ENCODE results near the gene PDAP1. TPM values are rescaled to one million over a fixed set of nuclear protein-coding genes. Genes with fewer than 3 reads are reported as not detected.

The PDAP1 gene
- total and polyA plus RNA-seq, 2 of the 13 experiments (the other 11 are each of a cell fraction or from before 2014, with no cell fraction given), result 13.0 to 100 TPM

DNA sequence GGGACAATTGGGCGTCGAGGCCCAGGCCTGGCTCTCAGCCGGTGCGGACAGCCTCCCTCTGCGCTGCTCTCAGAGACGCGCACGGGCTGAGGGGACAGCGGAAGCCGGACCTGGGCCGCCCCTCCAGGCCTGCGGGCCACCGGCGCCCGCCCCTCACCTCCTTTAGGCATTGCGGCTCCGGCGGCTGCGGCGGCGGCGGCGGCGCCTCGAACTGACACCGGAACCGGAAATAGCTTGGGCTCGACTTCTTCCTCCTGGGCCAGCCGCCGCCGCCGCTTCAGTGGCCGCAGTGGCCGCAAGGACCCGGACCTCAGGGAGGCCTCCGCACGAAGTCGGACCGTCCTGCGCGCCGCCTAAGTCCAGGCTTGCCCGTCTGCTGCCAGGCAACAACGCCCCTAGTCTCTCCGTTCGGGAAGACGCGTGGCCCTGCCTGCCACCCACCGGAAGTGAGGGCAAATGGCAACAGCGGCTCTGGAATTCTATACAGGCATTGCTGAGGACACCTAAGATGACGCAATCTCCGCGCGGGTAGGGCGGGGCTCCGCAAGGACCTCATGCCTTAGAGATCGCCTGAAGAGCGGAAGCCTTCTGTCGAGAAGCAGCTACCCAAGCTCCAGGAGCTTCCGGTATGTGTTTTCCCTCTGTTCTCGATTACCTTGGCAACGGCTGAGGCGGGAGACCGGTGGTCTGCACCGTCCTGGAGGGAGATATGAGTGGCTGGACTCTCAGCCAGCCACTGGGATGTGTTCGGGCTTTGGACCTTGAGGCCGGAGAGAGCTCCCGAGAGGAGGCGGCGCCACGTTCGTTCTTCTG lies at the start of gene PDAP1, which contains the start of gene BUD31 (continued):
- TF ChIP-seq, protein P1, sequence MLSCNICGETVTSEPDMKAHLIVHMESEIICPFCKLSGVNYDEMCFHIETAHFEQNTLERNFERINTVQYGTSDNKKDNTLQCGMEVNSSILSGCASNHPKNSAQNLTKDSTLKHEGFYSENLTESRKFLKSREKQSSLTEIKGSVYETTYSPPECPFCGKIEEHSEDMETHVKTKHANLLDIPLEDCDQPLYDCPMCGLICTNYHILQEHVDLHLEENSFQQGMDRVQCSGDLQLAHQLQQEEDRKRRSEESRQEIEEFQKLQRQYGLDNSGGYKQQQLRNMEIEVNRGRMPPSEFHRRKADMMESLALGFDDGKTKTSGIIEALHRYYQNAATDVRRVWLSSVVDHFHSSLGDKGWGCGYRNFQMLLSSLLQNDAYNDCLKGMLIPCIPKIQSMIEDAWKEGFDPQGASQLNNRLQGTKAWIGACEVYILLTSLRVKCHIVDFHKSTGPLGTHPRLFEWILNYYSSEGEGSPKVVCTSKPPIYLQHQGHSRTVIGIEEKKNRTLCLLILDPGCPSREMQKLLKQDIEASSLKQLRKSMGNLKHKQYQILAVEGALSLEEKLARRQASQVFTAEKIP (CRISPR knock-in tag; IDR thresholded peaks at IDR 0.05; ENCODE audit: borderline replicate concordance), result no peak
- TF ChIP-seq ZFP90 (CRISPR knock-in tag; IDR thresholded peaks at IDR 0.05; ENCODE audit: borderline replicate concordance) (no peak; the same call in 1 of the 2 replicates), KDM3A (CRISPR knock-in tag; IDR thresholded peaks at IDR 0.05; ENCODE audit: low read depth) (peak; percentile 45; the same call in 1 of the 2 replicates), FOSL2 (CRISPR knock-in tag; IDR thresholded peaks at IDR 0.05) (peak; percentile 71), HOXA5 (CRISPR knock-in tag; IDR thresholded peaks at IDR 0.05) (no peak), ZNF124 (CRISPR knock-in tag; IDR thresholded peaks at IDR 0.05) (peak; percentile 80), ZNF569 (CRISPR knock-in tag; IDR thresholded peaks at IDR 0.05; ENCODE audit: borderline replicate concordance) (no peak), IKZF4 (CRISPR knock-in tag; IDR thresholded peaks at IDR 0.05; ENCODE audit: borderline replicate concordance, low read depth, not compliant biosample characterization) (no peak), RXRB (CRISPR knock-in tag; IDR thresholded peaks at IDR 0.05; ENCODE audit: borderline replicate concordance) (peak; percentile 74), ZNF329 (CRISPR knock-in tag; IDR thresholded peaks at IDR 0.05; ENCODE audit: low read depth) (0 out of 2 replicates have a peak, but pooled peaks have one; percentile 59), ZNF343 (CRISPR knock-in tag; IDR thresholded peaks at IDR 0.05) (0 out of 2 replicates have a peak, but pooled peaks have one; percentile 90), ZFP82 (CRISPR knock-in tag; IDR thresholded peaks at IDR 0.05; ENCODE audit: borderline replicate concordance) (no peak), FOXO1 (CRISPR knock-in tag; IDR thresholded peaks at IDR 0.05) (peak; percentile 30; the same call in 1 of the 2 replicates), ZNF629 (CRISPR knock-in tag; conservative IDR thresholded peaks at IDR 0.05) (no peak), ZNF10 (CRISPR knock-in tag; IDR thresholded peaks at IDR 0.05; ENCODE audit: borderline replicate concordance, low read depth) (no peak), FOXM1 (CRISPR knock-in tag; IDR thresholded peaks at IDR 0.05) (no peak), ZNF816 (CRISPR knock-in tag; IDR thresholded peaks at IDR 0.05; ENCODE audit: borderline replicate concordance) (no peak), ZNF143 (CRISPR knock-in tag; IDR thresholded peaks at IDR 0.05) (no peak; the same call in 1 of the 2 replicates), RARA (CRISPR knock-in tag; IDR thresholded peaks at IDR 0.05) (0 out of 2 replicates have a peak, but pooled peaks have one; percentile 23), HNRNPL (IDR thresholded peaks at IDR 0.05; ENCODE audit: low read depth, low read length) (0 out of 2 replicates have a peak, but pooled peaks have one; percentile 58), PAF1 (CRISPR knock-in tag; IDR thresholded peaks at IDR 0.05) (no peak)
- TF ChIP-seq, protein P2, sequence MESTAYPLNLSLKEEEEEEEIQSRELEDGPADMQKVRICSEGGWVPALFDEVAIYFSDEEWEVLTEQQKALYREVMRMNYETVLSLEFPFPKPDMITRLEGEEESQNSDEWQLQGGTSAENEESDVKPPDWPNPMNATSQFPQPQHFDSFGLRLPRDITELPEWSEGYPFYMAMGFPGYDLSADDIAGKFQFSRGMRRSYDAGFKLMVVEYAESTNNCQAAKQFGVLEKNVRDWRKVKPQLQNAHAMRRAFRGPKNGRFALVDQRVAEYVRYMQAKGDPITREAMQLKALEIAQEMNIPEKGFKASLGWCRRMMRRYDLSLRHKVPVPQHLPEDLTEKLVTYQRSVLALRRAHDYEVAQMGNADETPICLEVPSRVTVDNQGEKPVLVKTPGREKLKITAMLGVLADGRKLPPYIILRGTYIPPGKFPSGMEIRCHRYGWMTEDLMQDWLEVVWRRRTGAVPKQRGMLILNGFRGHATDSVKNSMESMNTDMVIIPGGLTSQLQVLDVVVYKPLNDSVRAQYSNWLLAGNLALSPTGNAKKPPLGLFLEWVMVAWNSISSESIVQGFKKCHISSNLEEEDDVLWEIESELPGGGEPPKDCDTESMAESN (CRISPR knock-in tag; conservative IDR thresholded peaks at IDR 0.05), result peak; percentile 44; the same call in 1 of the 2 replicates
- TF ChIP-seq, protein P3, sequence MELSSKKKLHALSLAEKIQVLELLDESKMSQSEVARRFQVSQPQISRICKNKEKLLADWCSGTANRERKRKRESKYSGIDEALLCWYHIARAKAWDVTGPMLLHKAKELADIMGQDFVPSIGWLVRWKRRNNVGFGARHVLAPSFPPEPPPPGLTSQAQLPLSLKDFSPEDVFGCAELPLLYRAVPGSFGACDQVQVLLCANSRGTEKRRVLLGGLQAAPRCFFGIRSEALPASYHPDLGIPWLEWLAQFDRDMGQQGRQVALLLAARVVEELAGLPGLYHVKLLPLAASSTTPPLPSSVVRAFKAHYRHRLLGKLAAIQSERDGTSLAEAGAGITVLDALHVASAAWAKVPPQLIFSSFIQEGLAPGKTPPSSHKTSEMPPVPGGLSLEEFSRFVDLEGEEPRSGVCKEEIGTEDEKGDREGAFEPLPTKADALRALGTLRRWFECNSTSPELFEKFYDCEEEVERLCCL (CRISPR knock-in tag; IDR thresholded peaks at IDR 0.05; ENCODE audit: borderline replicate concordance), result no peak
- TF ChIP-seq, protein P4, sequence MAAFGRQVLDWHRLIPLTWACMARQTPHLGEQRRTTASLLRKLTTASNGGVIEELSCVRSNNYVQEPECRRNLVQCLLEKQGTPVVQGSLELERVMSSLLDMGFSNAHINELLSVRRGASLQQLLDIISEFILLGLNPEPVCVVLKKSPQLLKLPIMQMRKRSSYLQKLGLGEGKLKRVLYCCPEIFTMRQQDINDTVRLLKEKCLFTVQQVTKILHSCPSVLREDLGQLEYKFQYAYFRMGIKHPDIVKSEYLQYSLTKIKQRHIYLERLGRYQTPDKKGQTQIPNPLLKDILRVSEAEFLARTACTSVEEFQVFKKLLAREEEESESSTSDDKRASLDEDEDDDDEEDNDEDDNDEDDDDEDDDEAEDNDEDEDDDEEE (CRISPR knock-in tag; IDR thresholded peaks at IDR 0.05), result no peak
